GM21528 (cell line): ENCODE data around the gene PDPN.

Experiments
- ATAC-seq: cut with Tn5 transposase; IDR thresholded peaks from one replicate; pipeline ENCODE4 v1.9.1; 2021; ENCODE audit warnings: mild to moderate bottlenecking, moderate library complexity; ENCODE audit not compliant: unreplicated experiment, low FRiP score

The PDPN gene

DNA sequence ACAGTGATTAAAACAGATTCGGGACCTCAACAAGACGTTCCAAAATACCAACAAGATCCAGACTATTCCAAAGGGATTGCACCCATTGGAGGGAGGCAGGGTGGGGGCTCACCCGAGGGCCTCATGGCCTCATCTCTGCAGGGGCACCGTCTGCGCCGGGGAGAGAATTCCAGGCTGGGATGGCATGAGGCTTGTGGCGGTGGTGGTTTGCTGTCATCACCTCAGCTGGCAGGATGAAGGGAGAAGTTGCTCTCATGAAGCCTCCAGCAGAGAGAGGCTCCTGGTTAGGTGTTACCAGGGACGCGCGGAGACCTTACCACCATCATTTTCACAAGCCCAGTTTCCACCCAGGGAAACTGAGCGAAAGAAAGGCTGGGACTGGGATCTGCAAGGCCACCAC lies 6.7 kb upstream of the PDPN start:
- ATAC-seq, result no peak

DNA sequence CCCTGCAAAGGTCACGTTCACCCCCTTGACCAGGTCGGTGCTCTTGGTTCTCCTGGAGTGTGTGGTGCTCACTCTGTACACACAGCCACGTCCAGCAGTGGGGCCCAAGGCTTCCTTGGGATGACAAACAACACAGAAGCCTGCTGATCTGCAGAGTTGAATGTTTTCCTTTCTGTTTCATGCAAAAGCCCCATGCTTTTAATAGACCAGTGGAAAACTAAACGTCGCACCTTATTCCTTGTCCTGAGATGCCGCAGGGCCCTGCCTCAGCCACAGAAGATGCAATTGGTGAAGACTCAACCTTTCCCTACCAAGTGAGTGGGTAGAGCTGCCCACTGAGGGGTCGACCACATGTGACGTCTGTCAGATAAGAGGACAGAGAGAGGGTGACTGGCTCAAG lies 5.8 kb upstream of the PDPN start:
- no peak for ATAC-seq

DNA sequence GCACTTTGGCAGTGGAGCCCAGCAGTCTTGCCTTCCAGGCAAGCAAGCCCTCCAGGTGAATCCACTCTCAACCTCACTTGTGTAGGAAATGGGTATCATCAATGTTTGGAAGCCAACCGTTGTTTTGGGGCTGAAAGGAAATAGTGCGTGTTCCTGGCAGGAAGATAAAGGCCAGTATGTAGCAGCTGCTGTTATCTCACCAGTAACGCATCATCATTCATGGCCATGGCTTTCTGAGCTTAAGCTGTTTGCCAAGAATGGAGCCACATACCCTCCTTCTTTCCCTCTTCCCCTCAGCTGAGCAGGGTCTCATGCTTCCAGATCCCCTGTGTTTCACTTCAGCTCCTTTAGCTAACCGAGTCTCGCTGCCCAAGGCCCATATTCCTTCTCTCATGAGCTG lies 2.2 kb upstream of the PDPN start:
- no peak for ATAC-seq

DNA sequence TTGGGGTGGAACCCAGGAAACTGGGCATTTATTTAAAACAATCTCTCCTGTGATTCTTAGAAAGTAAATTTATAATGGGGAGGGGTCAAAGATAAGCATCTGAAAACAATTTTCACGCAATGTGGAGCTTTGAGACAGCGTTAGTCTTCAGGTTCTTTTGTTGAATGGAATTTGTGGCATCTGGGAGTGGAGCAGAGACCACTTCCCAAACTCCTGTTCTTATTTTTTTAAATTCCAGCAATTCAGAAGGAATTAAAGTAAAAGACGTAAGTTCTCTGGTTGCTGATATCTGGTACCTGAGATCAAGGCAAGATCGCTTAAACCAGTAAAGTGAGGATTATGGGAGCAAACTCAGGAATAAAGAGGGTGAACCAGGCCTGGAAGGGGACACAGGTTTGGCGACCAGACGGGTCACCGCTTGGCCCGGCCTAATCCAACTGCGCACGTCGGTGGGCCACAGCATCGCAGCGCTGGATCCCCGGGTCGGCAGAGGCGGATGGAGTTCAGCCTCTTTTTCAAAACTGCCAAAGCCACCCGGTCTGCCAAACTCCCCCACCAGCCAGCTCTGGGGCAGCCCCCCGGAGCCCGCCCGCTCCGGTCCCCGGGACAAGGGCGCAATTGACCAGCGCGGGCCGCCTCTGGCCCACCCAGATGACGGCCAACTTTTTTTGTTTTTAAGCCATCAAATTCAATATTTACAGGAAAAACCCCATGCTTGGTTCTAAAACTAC lies 754 bp upstream of the PDPN start:
- no peak for ATAC-seq

DNA sequence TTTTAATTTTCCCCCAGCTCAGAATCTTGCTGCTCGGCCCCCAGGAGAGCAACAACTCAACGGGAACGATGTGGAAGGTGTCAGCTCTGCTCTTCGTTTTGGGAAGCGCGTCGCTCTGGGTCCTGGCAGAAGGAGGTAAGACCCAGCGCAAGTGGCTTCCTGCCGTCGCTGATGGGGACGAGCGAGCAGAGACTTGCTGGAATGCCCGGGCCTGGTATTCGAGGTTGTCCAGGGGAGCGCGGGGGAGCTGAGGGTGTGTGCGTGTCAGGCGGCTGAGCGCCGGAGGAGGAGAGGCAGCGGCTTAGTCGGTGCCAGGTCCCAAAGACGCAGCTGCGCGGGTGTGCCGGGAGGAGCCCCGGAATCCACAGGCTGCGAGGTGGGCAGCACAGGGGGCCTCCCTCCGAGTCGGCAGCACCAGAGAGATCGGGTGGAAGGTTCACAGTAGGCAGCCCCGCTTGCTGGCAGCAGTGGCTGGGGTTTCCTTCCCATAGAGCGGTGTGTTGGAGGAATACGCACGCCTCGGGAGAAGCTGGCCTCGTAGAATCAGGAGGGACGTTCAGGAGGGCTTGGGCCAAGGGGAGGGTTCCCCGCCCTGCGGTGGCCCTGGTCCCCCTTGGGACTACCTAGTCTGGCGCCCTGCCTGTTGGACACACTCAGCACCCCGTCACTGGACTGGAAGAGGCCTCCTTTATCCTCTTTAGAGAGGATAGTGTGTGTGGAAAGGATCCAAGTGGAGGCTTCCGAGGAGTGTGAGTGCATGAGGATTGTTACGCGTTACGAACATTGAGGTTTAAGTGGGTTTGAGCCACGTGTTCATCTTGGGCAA lies 547 bp downstream of the PDPN start:
- no peak for ATAC-seq

DNA sequence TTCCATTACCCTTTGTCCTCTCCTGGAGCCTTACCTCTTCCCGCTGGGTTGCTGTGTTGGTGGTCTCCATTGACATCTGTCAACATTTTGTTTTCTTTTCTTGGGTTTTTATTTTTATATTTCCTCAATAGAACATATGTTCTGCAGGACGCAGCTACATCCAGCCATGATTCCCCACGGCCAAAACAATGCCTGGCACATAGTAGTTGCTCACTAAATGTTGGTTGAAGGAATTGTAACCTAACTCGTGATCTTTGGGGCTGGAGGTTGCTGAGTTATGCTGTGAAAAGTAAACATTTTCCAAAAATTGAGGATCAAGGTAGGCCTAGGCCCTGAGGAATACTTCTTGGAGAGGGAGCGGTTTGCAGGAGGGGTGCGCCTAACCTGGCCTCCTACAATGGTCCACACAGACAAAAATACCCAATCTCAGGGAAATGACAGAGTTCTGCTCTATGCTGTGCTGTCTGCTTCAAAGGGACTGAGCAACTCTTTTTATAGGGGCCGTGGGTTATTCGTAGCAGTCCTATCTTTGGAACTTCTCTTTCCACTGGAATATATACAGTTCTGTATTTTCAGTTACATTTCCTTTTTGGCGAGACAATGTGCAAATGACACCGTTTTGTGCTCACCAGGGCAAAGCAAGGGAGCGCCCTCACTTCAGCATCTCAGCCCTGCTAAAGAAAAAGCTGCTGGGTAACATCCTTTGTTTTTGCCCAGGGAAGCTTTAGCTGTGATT lies 1.4 kb downstream of the PDPN start:
- no peak for ATAC-seq

DNA sequence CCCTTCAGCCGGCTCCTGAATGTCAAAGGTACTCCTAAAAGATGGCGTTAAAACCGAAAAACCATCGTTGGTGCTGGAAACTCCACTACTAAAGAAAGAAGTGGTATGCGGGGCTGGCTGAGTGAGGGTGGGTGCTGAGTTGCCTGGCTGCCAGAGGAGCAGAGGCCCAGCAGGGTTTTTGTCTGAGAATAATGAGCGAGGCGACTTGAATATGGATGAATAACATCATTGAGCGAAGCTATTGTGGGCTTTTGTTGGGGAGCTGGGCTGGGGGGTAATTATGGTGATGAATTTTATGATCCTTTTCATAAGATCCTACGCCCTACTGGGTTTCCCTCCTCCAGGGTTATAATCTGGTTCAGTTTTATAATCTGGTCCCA lies 2.0 kb downstream of the PDPN start:
- ATAC-seq, result no peak

DNA sequence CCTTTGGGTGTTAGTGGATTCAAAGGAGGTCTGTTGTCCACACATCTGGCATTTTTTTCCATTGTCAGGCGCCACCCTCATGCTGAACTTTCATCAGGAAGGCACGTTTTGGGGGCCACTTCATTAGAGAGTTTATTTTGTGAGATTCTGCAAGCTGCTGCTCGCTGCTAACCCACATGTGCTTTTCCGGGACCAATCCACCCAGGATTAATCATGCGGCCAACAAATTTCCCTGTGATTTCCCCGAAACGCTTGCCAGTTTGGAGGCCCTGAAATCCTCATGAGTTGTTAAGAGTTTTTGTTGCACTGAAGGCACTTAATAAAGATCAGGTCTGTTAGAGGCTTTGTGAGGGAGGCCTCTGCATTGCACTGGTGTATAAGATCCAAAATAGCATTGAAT lies 2.4 kb downstream of the PDPN start:
- ATAC-seq, result no peak

DNA sequence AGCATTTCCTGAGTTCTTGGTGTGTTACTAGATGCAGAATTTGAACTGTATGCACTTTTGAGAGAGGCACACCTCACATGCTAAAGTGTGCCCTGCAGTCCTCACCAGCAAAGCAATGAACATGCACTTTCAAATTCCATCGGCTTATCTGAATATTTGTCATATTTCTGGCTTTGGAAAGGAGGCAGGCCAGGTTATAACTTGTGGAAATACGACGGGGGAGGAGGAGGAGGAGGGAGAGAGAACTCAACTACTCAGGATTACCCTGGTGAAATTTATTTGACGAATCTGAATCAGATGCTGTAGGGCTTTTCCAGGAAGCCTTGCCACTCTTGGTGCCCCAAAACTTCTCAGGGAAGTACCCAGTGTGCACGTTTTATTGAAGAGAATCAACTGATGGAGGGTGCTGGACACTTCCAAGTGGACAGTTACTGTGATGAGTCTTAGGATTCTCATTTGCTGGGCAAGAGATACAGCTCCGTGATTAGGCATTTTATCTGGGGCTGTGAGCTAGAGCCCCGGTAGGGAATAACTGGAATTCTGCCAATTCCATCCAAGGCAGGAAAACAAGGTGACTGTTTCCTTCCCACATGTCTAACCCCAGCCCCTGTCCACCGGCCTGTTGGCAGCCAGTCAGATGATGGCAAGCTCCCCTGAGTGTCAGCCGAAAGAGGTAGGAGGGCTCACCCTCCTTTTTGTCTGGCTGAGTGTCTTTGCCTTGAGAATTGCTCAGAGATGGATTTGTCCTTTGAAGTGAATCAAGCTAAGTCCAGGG lies 3.8 kb downstream of the PDPN start:
- ATAC-seq, result no peak

DNA sequence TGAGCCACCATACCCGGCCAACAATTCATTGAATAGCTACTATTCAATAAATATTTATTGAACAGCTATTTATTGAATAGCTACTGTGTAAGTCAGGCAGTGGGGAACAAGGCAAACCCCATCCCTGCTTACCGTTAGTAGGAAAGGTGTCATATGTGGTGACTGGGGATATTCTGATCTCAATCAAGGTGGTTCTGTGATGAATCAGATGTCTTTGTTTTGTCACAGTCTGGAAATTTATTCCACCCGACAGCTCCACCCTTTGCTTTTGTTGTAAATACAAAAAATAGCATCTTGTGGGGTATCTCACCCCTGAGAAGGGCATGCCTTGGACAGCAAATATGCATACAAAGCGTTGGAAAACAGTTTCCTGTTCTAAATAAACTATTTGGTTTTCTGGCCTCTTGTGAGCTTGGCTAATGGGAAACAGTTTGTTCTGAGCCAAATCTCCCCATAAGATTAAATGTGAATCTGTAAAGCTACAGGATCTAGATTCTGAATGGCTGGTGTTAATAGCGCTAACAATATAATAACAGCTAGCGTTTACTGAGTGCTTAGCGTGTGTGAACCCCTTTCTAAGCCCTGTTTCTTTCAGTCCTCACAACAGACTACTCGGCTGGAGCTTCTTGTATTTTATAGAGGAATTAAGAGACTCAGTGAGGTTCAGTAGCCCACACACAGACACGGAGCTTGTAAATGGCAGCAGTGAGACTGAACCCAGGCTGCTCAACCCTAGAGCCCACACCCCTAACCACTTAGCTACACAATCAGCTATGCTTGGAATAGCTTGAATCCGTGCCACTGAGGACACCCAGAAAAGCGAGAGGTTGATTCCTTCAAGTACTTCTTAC lies 5.5 kb downstream of the PDPN start:
- ATAC-seq, result no peak

DNA sequence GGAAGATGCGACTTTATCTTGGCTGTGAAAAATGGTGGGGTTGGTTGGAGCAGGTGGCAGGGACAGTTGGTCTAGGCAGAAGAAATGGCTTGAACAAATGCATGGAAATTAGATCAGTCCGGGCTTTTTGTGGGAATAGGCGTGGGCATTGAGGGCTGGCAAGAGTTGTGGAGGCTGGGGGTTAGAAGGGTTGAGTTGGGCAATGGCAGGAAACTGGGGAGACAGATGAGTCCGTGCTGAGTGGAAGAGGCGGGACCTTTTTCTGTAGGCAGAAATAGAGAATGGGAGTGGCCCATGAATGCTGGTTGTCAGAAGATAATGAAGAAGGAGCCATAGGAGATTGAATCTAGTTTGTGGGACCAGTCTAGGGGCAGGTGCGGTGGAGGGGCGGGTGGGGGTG lies 6.9 kb downstream of the PDPN start:
- no peak for ATAC-seq

DNA sequence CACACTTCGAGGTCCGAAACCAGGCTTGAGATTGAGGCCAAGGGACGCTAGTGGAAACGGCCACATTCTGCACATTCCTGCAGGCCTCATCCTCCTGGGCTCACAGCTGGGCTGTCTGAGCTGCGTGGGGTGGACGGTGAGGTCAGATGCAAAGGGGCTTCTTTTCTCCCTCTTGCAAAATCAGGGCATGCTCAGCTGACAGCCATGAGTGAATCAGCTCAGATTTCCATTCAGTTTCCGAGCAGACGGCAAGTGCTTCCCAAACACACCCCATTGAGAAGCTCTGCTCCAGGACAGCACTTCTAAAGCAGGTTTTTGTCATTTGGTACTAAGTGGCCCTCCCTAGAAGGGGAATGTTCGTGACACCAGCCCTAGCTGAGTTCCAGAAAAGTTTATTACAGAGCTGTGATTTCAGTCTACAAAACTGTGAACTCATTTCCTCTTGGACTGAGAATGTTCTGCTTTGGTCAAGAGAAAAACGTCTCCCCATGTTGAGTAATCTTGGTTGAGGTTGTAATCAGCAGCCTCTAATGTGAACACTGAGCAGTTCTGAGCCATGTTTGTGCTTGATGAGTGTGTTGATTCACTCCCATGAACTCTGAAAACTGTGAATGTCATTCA lies 10.0 kb downstream of the PDPN start:
- no peak for ATAC-seq

DNA sequence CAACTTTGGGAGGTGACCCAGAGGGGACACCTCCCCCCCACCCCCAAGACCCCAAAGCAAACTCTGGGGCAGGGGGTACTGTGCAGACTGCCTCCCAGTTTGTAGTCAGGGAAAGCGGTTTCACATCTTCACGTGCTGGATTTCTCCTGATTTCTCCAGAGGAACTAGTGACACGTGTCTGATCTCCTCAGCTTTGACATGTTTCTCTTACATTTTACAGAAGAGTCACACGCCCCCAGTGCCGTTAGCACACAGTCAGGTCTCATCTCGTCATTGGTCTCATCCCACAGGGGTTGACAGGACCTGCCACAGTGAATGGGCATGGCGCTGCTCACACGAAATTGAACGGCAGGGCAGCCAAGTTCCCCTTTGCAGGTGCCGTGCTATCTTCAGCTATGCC lies 11.8 kb downstream of the PDPN start:
- no peak for ATAC-seq

DNA sequence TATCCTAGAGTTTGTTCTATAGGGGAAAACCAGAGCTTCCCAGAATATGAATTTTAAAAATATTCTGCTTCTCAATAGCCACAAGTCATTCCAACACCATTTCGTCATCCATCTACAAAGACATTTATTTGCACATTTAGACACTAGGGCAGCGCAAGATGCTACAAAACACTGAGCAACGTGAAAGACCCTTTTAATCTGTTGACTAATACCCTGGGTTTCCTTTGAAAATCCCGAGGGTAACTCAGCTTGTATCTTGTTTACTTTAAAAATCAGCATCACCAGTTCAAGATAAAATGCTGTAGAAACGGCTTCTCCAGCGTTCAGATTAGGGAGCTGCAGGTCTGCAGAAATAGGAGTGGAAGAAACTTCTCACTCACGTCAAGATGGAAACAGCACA lies 13.5 kb downstream of the PDPN start:
- no peak for ATAC-seq

DNA sequence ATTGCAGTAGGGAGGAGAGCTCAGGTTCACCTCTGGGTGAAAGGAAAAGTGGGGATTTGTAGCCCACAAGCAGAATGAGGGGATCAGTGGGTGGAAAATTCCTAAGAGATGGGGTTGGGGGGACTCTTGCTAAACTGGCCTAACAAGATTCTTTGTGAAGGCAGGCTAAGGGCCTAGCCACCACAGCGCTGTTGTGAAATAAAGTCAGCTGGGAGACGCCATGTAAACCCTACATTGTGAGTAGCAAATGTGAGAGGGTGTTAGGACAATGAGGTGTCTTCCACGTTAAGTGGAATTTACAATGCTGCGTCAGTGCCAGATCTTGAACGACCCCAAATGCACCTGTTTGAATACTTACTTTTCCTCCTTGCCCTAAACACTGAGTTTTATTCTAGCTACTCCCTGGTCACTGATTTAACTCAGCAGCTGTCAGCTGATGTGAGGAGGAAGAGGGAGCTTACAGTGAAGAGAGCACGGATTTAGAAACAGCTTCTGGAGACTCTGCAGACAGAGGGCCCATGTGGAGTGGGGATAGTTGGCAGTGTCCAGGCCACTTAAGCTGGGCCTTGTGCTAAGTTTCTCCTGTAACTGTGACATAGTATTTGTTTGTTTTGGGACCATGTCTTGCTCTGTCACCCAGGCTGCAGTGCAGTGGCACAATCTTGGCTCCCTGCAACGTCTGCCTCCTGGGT lies 17.3 kb downstream of the PDPN start:
- no peak for ATAC-seq

DNA sequence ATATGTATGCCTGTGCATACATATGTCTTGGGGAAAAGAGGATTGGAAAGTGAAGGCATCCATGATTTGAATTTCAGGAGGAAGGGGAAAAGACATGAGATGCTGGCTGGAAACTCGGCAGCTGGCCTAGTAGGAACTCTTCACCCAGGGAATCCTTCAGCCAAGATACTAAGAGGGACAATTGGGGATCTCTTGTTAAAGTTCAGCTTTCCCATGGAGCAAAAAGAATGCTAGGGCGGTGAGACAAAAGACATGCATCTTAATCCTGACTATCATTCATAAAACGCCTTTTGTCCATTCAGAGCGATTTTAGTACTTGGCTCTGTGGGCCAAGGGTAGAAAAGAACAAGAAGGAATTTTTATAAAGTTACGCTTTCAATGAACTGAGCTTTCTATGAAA lies 20.5 kb downstream of the PDPN start:
- ATAC-seq, result no peak

DNA sequence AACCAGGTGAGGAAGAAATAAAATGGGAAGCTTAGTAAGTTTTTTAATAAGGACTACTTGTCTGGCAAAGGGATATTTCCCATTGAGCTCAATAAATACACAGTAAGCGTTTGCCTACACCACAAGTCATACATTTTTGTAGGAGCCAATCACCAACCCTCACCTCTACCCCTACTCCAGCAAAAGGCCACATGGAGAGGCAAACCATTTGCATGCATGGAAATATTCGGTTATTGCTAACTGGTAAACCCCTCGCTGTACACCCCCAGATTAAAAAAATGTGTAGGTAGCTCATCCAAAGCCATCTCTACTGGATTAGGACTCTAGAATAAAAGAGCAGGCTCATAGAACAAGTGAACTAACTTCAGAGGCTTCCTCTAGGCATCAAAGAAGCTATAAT lies 21.1 kb downstream of the PDPN start:
- ATAC-seq, result no peak

DNA sequence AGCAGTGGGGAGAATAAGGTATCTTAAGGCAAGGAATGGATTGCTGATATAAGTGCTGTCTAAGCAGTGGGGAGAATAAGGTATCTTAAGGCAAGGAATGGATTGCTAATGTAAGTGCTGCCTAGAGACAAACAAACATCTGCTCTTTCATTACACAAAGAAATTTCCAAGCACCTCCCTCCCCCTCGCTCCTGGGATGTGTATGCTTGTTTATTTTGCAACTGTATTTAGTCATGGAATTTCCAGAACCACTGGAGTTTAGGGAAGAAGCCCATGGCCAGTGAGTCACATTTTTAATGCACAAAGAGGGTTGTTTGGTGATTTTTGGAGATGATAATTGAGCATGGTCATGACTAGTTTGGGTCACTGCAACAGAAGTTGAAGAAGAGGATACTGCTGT lies 21.5 kb downstream of the PDPN start:
- ATAC-seq, result no peak

DNA sequence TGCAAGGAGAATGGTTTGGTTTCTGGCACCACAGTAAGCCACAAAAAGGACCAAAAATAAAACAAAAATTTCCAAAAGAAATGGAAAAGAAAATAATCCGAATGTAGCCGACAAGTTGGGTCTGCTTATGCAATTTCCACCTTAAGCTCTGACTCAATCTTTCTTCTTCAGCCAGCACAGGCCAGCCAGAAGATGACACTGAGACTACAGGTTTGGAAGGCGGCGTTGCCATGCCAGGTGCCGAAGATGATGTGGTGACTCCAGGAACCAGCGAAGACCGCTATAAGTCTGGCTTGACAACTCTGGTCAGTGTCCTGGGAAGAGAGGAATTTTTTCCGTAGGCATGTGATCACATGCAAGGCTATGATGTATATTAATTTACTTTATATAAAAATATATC lies 23.4 kb downstream of the PDPN start:
- ATAC-seq, result no peak
